GM18502 (cell line): ENCODE measurements around the gene ZNF444.

ENCODE experiments used
- ATAC-seq: cut with Tn5 transposase; IDR thresholded peaks from one replicate; pipeline ENCODE4 v1.9.1; 2021; ENCODE audit warnings: mild to moderate bottlenecking; ENCODE audit not compliant: unreplicated experiment, poor library complexity

Gene ZNF444

DNA sequence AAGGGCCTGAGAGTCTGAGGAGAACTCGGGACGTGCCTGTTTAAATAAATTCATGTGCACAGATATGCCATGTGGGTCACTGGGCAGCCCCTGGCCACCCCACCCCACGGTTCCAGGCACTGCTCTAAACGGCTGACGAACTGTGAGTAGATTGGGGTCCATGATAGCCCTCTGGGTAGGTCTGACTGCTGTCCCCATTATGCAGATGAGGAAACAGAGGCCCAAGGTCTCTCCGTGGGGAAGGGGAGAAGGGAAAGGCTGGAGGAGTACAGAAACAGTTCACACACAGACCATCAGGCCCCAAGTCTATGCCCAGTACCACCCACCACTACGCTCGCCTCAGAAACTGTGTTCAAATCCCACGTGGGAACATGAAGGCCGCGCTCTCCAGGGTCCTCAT is 34.1 kb upstream of the ZNF444 start:
- ATAC-seq = no peak

GRCh38 chr19:56107626-56108351 is 33.3 kb upstream of the ZNF444 start:
- no peak for ATAC-seq

GRCh38 chr19:56108447-56109195 is 32.5 kb upstream of the ZNF444 start:
- ATAC-seq = no peak

- ATAC-seq = no peak
These were observed 31.9 kb upstream of the ZNF444 start for GRCh38 chr19:56109226-56109625.

- ATAC-seq = no peak
These were observed 30.3 kb upstream of the ZNF444 start for GRCh38 chr19:56110515-56111448.

DNA sequence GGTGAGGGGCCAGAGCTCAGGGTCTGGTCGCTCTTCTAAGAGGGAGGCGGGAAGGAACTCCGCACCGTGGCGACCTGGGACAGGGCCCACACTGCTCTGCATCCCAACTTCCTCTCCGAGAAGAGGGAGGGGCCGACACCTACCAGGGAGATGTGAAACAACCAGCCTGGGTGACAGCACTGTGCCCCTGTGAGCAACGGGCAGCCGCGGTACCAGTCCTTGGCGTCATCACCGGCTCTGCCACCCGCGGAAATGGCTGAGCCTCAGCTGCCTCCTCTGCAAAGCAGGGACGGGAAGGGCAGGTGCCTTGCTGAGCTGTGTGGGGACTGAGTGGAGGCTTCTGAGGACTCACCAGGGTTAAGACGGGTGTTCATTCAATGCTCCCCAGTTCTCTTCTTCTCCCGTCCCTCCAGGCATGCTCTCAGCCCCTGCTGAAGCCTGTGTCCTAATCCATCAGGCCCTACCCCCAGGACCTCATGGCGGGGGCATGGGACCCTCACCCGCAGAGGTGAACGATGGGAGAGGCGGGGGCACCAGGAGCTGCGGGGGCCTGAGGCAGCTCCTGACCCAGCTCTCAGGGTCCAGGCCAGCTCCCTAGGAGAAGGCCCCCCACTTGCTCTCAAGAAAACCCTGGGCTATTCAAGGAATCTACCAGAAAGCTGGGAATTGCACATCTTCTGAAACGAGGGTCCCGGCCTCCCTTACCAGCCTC is 29.3 kb upstream of the ZNF444 start:
- ATAC-seq = peak; percentile 87

DNA sequence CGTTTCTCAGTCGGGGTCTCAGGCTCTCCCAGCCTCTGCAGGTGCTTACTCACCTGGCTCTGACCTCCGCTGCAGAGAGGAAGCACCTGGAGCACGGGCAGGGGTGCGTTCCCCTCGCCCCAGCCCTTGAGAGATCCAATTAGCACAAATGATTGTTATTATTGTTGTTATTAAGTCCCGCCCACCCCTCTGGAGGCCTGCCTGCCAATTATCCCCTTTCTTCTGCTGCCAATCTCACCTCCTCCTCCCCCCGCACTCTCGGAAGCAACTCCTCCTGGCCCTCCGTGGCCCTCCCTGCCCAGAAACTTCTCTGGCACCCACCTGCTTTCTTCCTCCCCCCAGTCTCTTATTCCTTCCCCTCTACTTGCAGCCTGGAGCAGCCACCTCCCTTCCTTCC is 28.8 kb upstream of the ZNF444 start:
- no peak for ATAC-seq

DNA sequence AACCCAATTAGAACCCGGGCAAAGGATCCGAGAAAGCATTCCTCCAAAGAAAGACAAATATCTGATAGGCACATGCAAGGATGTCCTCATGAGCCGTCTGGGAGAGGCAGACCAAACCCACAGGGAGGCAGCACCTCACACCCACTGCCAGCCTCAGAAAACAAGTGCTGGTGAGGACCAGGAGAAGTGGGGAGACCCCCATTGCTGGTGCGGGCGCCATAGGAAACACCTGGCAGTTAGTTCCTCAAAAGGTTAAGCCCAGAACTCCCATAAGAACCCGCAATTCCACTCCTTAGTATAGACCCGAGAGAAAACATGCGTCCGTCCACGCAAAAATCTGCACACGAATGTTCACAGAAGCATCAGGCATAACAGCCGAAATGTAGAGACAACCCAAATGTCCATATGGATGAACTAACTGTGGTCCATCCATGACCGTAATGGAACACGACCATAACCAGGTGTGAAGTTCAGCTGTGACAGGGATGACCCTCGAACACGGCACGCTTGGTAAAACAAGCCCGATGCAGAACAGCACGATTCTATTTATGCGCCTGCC is 27.9 kb upstream of the ZNF444 start:
- no peak for ATAC-seq

DNA sequence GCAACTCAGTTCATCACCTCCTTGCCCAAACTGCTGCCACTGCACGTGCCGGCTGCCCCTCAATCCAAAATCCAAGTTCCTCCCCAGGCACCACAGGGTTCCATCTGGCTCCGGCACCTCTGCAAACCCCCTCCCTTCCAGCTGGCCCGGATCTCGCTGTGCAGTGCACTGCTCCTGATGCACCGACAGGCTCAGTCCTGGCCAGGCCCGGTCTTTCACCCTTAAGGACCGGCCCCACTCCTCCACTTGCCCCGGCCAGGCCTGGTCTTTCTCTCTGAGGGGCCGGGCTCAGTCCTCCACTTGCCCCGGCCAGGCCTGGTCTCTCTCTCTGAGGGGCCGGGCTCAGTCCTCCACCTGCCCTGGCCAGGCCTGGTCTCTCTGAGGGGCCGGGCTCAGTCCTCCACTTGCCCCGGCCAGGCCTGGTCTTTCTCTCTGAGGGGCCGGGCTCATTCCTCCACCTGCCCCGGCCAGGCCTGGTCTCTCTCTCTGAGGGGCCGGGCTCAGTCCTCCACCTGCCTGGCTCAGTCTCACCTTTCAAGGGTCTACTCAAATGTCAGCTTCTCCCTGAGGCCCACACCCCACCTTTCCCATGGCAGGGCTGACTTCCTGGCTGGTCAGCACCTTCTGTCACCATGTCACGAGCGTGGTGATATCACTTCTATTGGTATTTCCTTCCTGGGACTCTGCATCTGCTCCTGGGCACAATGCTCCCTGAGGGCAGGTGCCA is 26.9 kb upstream of the ZNF444 start:
- ATAC-seq = no peak

DNA sequence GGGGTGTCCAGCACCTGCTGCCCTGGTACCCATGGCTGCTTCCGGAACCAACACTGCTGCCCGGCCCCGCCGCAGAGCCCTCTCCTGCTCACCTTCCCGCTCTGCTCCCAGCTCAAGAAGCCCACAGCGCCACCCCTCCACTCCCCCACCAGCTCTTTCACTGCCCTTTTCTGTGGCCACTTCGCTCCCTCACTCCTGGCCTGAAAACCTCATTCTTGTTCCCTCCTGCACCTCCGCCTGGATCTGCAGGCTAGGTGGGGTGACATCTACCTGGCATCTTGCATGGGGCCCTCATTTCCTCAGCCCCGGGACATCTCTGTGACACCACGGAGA is 26.3 kb upstream of the ZNF444 start:
- ATAC-seq = no peak

GRCh38 chr19:56115490-56115889 is 25.6 kb upstream of the ZNF444 start:
- ATAC-seq = no peak

GRCh38 chr19:56116606-56117005 is 24.5 kb upstream of the ZNF444 start:
- ATAC-seq = no peak

DNA sequence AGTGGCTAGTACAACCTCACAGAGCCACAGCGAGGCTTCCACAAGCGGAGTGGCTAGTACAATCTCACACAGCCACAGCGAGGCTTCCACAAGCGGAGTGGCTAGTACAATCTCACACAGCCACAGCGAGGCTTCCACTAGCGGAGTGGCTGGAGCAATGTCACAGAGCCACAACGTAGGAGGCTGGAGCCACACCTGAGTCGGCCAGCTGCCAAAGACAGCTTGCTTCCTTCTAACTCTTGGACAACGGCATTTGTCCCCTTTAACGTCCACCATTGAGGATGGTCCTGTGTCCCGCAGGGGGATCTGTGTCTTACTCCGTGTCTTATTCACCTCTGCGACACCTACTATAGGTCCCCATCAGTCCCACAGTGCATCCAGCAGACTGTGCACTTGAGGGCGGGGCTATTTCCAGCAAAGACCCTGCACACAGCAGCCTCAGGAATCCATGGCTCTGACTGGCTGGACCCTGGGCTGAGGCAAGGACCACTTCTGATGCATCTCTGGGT is 23.7 kb upstream of the ZNF444 start:
- ATAC-seq = no peak

DNA sequence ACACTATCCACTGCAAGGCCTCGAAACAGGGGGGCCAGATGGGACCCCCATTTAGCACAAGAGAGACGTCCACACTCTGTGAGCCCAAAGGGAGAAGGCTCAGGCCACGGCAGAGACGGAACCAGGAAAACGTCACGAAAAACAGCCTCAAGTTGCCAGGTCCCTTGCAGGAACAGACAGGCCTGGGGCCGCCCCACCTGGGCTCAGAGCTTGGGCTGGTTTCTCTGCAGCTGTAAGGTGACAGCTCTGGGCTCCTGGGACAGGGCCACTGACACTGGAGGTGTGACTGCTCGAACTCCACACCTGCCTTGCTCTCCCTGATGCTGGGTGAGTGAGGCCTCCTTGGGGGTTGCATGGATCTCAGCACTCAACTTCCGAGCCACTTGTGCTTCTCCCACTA is 23.2 kb upstream of the ZNF444 start:
- no peak for ATAC-seq

DNA sequence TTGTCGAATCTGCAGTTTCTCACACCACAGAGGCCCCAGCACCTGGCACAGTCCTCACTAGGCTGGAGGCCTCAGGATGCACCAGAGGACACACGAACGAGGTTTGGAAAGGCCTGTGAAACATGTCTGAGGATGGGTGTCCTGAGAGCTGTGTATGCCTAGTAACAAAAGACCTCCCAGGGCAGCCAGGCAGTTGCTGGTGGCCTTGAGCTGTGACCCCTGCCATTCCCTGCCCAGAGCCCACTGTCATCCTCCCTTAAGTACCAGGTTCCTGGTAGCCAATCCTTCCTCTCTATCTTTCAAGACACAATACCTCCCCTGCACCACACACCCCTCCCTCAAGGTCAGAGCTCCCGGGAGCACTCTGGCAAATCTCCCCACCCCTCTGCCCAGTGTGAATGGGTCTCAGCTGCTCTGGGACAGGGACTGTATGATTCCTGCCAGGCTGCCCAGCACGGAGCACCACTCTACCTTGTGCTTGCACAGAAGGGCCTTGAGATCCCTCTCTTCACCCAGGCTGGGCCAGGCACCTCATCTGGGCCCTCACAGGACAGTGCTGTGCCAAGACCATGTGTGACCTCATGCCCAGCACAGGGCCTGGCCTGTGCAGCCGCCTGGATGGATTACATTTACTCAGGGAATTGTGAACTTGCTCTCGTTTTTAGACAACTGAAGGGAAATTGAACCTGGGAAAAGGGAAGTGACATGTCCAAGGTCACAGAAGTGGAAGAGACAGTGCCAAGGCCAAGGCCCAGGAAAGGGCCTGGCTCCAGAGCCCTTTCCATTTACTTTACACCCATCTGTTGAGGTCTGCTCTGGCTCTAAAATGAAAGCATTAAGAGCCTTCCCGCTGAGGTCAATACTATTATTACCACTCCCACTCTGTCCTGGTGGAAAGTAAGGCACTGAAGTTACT is 22.2 kb upstream of the ZNF444 start:
- ATAC-seq = no peak

GRCh38 chr19:56119582-56119978 is 21.5 kb upstream of the ZNF444 start:
- ATAC-seq = no peak

DNA sequence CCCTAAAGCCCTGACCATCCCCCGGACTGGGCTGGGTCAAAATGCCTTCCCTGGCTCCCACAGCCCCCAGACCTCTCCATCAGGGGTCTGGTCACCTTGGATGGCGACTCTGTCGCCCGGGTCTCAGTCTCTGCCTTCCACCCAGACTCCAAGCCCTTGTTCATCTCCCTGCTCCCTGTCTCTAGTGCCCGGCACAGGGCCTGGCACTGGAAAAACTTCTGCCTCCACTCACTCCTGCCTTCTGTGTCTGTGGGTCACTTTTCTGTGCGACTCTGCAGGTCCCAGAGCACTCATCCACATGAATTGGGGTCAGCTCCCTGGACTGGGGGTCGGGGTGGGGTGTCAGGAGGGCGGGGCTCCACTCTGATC is 21.1 kb upstream of the ZNF444 start:
- no peak for ATAC-seq
